EH (cell line): ENCODE results near the gene CLNS1A.
"Not testable (repeated sequence)": the region's sequence is repeated elsewhere in the genome, so short reads cannot be mapped to it uniquely, and the experiment has no call there.

Experiments
- DNase-seq: peaks from one replicate; pipeline ENCODE4 v3.0.0-alpha.2; 2015; ENCODE audit warnings: low read depth

CLNS1A gene

DNA sequence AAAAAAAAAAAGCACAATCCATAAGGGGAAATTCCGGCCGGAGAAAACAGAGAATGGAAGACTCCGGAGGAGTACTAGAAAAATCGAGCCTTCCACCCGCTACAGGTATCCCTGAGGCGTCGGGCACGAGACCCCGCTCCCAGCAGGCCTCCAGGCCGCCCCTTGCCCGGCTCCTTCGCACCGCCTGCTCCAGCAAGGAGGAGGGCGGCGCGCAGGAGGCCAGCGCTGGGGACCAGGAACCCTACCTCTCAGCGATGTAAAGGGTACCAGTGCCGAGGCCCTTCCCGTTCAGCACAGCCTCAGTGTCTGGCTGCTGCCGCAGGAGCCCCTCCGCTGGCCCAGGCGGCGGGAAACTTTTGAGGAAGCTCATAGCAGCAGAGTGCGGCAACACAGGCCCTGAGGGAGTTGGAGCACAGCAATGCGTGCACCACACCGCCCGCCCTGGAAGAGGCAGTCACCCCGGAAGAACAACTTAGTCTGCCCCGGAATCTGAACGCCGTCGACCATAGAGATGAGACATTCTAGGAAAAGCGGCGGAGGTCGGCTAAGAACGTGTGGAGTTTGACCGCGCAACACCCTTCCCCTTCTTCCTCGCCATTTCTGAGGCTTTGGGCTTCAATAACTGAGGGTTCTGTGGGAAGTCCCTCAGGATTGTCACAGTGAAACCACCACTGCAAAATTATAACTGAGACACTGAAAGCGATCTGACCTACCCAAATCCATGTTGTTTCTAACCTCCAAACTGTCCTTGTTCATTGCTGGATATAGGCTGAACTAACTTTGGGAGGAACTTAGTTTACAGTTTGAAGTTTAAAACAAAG lies at the start of gene CLNS1A:
Gene CLNS1A (minus strand): TSS at position 450 of the 821 bp plus-strand sequence. CDS start 80 bp downstream, at position 370.
- peak; percentile 90 for DNase-seq

DNA sequence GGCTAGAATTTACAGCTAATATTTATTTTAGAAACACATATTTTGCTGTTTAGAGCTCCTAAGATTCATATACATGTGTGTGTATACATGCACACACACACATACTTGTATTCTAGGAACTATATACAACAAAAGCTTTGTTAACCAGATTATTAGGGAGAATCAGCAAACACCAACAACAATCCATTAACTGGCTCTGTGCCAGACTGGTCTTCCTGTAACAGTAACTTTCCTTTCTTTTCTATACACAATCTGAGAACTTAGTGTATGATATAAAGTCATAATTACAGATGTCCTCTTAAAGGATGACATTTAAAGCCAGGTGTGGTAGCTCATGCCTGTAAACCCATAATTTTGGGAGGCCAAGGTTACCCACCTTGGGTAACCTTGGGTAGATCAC lies 49.5 kb upstream of the CLNS1A start:
- DNase-seq = no peak

- peak; percentile 29 for DNase-seq
Observed at GRCh38 chr11:77677138-77677537, 39.5 kb upstream of the CLNS1A start.

DNA sequence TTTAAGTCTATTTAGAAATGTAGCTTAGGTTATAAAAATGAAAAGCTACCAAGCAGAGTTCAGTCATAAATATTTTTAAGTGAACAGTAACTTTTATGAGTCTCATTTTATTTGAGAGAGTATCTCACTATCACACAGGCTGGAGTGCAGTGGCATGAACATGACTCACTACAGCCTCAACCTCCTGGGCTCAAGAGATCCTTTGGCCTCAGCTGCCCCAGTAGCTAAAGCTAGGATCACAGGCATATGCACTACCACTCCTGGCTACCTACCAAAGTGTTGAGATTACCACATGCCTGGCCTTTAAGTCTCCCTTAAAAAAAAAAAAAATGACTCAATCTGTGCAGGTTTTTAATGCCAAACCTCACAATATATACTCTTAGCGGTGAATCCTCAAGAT lies 34.7 kb upstream of the CLNS1A start:
- DNase-seq = peak; percentile 98

GRCh38 chr11:77669848-77670511 lies 32.4 kb upstream of the CLNS1A start:
- peak; percentile 37 for DNase-seq

DNA sequence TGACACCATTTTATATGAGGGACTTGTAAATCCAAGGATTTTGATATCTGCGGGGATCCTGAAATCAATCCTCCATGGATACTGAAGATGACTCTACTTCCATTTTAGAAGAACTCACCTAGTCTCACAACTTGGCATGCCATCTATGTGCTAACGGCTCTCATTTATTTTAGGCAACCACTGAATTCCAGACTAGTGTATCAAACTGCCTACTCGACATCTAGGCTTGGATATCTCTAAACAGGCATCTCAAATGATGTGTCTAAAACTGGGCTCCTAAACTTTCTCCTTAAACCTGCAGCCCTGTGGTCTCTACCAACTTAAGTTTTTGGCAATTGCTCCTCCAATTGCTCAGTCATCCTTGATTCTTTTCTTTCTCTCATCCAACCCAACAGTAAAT lies 31.2 kb upstream of the CLNS1A start:
- DNase-seq = peak; percentile 53

DNA sequence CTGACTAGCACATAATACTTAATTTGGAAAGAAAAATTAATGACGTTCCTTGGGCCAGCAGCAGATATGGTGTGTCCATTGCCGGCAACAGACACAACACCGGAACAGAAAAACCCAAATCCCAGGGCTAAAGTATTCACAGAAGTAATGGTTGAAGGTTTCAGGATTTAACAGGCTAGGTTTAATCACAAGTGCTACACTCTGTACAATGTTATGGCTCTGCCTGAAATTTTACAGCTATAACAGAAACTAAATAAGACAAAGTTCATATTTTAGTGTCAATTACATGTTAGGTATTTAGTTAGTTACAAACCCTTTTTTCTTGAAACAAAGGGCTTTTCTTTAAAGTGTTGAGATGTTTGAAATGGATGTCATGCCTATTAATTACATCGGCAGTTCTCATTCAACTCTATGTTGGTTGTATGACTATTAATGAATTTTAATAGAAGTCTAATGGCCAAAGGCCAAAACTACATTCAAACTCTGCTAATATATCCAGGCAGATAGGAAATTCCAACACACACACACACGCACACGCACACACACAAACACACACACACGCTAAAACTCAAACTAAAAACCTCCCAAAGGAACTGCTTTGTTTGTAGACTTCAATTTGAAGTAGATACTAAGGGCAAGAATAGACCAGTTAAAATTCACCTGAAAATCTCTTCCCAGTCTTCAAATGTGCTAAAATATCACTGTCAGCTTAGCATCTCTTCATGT lies 27.8 kb upstream of the CLNS1A start:
- no peak for DNase-seq

DNA sequence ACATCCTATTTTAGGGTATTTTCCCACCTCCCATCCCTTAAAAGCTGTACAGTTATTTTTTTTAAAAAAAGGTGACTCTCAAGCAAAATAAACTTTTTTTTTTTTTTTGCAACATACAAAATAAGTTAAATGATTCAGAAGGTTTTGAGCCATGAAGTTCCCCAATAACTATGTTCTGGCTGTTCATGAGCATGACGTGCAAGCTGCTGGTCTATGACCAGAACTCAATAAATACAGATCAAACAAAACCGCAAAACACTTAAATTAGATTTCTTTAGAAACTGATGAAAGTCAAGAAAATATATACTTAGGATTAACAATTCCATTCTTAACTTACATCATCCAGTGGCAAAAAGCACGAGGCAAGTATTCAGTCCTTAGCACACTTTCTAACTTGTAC lies 24.1 kb upstream of the CLNS1A start:
- no peak for DNase-seq

DNA sequence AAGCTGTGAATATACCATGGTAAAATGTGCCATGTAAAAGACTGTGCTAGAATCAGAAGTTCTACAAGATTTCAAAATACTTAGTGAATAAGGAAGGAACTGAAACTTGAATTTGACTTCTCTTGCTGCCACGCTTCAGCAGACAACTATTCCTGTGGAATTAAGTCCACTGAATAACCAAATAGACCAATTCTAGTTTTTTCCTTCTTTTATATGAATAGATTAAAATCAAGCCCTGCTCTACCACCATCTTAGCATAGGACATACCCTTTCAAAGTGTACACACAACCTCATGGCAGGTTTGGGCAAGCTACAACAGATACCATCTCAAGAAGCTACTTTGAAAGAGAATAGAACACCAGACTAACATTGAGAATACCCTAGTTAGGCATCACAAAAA lies 23.4 kb upstream of the CLNS1A start:
- no peak for DNase-seq

GRCh38 chr11:77658213-77659013 lies 20.8 kb upstream of the CLNS1A start:
- DNase-seq = peak; percentile 70

GRCh38 chr11:77656362-77656761 lies 18.8 kb upstream of the CLNS1A start:
- DNase-seq = no peak

GRCh38 chr11:77654770-77655434 lies 17.3 kb upstream of the CLNS1A start:
- DNase-seq = peak; percentile 75

DNA sequence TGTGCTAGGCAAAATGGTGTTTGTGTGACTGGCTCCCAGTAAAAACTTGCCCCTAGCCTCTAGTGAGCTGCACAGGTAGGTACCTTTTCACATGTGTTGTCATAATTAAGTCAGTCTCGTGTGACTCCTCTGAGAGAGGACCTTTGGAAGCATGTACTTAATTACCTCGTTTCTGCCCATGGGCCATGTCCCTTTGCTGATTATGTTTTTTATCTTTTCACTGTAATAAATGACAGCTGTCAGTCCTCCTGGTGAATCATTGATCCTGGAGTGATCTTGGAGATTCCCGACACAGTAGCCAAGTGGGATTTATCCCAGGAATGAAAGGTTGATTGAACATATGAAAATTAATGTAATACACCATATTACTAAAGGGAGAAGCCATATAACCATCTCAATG lies 12.5 kb upstream of the CLNS1A start:
- no peak for DNase-seq

- DNase-seq = peak; percentile 52
Observed at GRCh38 chr11:77647654-77648305, 10.2 kb upstream of the CLNS1A start.

GRCh38 chr11:77644887-77645286 lies 7.3 kb upstream of the CLNS1A start:
- no peak for DNase-seq

DNA sequence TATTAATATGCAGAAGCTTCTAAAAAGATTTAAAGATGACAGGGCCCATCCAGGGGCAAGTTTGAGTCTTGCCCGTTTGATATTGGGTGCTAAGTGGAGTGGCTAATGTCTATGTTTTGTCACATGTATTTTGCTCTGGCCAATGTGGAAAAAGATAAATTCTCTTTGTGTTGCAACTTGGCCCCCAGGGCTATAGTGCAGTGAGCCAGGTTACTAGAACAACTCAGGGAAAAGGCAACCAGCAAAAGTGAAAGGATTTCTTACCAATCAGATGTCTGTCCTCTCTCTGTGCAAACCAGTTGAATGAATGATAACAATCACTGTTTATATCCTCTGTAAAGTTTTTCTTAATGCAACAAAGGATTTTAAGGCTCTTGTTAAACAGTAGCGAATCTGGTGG lies 4.6 kb upstream of the CLNS1A start:
- no peak for DNase-seq

- no peak for DNase-seq
Observed at GRCh38 chr11:77636731-77637344, 756 bp downstream of the CLNS1A start.

DNA sequence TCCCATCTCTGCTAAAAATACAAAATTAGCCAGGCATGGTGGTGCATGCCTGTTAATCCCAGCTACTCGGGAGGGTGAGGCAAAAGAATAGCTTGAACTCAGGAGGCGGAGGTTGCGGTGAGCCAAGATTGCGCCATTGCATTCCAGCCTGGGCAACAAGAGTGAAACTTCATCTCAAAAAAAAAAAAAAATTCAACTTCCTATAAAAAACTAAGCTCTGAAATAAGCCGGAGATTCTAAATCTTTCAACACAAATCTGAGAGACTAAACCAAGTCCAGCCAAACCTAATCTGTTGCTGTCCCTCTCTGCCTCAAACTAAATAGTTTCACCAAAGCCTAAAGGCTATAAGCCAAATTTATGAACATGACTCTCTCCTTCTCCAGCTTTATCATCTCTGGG lies 3.7 kb downstream of the CLNS1A start:
- not testable (repeated sequence) for DNase-seq

DNA sequence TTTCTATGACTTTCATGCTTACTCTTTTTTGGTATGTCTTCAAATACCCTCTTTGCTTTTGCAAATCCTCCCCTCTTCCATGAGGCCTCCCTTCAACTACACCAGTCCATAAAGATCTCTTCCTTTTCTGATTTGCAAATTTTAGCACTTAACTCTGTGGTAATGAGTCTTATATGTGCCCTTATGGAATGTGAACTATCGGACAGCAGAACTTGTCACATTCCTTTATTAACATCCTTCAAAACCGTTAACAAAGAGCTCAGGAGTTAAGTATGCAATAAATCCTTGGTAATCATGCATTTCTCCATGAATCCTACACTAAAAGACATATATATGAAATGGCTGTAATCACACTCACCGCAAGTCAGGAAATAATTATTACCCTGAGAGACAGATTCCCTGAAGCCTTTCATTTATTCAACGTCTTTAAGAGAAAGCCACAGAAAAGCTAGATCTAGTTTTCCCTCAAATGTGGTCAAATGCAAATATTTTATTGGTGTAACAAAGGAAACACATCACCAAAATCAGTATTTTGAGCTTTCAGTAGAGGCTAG lies 7.4 kb downstream of the CLNS1A start:
- no peak for DNase-seq

DNA sequence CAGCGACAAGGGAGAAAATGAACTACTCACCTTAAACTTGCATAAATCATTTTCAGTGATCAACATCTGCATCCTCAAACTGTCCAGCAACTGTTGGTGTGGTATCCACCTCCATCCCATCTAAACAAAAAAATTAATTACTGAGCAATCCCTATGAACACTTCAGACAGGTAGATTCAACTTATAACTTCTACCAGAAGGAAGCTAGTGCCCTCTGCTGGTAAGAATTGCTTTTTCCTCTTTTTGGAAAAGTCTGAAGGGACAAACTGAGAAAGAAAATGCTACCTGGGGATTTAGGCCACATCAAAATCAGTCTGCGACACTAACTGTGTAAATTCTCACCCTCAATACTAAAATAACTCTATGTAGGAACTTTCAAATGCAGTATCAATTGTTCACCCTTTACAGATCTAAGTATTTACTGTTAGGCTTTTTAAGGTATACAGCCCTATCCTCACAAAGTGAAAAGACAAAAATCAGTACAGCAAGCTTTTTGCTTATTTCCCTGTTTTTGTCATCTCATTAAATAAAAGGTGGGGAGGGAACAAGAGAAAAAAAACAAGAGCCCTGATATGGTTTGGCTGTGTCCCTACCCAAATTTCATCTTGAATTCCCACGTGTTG lies 17.9 kb downstream of the CLNS1A start:
- DNase-seq = peak; percentile 53
